Chondrocyte (in vitro differentiated cells): Measurements from ENCODE around the gene ADGRA1. TPM values are rescaled to one million over a fixed set of nuclear protein-coding genes. Genes with fewer than 3 reads are reported as not detected.
"Not testable (repeated sequence)": the region's sequence is repeated elsewhere in the genome, so short reads cannot be mapped to it uniquely, and the experiment has no call there.

Experiments used
- DNase-seq: peaks from one replicate; pipeline ENCODE4 v3.0.0; 2021; ENCODE audit warnings: mixed read lengths, low spot score
- H3K27ac Mint-ChIP-seq: one replicate; pipeline ENCODE4 v1.8.0; 2021; ENCODE audit warnings: mild to moderate bottlenecking, moderate library complexity, mixed read lengths; ENCODE audit not compliant: unreplicated experiment
- H3K27me3 Mint-ChIP-seq: 2 replicates; pipeline ENCODE4 v1.8.0; 2021; ENCODE audit warnings: low read depth, mixed read lengths
- H3K36me3 Mint-ChIP-seq: 2 replicates; pipeline ENCODE4 v1.8.0; 2021; ENCODE audit warnings: low read depth, mixed read lengths
- H3K4me1 Mint-ChIP-seq: 2 replicates; pipeline ENCODE4 v1.8.0; 2021; ENCODE audit warnings: low read depth, mild to moderate bottlenecking, mixed read lengths
- H3K4me3 Mint-ChIP-seq: one replicate; pipeline ENCODE4 v1.8.0; 2021; ENCODE audit warnings: mild to moderate bottlenecking, moderate library complexity, mixed read lengths; ENCODE audit not compliant: unreplicated experiment
- H3K9me3 Mint-ChIP-seq: 2 replicates; pipeline ENCODE4 v1.8.0; 2021; ENCODE audit warnings: low read depth, mixed read lengths
- total RNA-seq: library from RNA; stranded (reverse); gene quantifications from 3 replicates; pipeline ENCODE4 v1.2.1, GENCODE V29; 2021
- TF ChIP-seq, protein P1 (sequence below): fragments of 200-600 bp; sonication (generic); IDR thresholded peaks from 2 replicates; pipeline ENCODE4 v1.5.0; 2021; ENCODE audit warnings: antibody characterized with exemption, mild to moderate bottlenecking, moderate library complexity

ADGRA1 gene
- total RNA-seq, 1 donor from 2014 or later: not detected

DNA sequence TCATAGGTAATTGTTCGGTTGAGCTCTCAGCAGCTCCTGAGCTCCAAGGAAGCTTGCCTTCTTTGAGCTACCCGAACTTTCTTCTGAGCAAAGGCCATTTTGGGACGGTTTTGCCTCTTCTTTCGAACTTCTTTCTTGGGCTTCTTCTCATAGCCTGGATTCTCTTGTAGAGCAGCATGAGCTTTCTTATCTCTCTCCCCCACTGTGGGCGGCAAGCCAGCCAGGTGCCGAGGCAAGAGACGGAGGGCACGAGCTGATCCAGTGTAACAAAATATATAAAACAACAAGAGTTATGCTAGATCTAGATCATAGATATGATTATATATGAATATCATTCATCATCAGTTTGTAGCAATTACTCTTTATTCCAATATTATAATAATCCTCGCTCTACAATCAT lies 55.8 kb downstream of the ADGRA1 start:
- H3K27ac Mint-ChIP-seq: no peak overlapping the region
- DNase-seq: peak; percentile 21
- H3K36me3 Mint-ChIP-seq: peaks cover 5% of the 10 kb centered on the region
- H3K4me1 Mint-ChIP-seq: peaks cover 14% of the 10 kb centered on the region
- H3K27me3 Mint-ChIP-seq: peaks cover 15% of the 10 kb centered on the region
- no peak overlapping the region for H3K4me3 Mint-ChIP-seq
- peaks cover 13% of the 10 kb centered on the region for H3K9me3 Mint-ChIP-seq
- TF ChIP-seq, protein P1, sequence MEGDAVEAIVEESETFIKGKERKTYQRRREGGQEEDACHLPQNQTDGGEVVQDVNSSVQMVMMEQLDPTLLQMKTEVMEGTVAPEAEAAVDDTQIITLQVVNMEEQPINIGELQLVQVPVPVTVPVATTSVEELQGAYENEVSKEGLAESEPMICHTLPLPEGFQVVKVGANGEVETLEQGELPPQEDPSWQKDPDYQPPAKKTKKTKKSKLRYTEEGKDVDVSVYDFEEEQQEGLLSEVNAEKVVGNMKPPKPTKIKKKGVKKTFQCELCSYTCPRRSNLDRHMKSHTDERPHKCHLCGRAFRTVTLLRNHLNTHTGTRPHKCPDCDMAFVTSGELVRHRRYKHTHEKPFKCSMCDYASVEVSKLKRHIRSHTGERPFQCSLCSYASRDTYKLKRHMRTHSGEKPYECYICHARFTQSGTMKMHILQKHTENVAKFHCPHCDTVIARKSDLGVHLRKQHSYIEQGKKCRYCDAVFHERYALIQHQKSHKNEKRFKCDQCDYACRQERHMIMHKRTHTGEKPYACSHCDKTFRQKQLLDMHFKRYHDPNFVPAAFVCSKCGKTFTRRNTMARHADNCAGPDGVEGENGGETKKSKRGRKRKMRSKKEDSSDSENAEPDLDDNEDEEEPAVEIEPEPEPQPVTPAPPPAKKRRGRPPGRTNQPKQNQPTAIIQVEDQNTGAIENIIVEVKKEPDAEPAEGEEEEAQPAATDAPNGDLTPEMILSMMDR: no peak

DNA sequence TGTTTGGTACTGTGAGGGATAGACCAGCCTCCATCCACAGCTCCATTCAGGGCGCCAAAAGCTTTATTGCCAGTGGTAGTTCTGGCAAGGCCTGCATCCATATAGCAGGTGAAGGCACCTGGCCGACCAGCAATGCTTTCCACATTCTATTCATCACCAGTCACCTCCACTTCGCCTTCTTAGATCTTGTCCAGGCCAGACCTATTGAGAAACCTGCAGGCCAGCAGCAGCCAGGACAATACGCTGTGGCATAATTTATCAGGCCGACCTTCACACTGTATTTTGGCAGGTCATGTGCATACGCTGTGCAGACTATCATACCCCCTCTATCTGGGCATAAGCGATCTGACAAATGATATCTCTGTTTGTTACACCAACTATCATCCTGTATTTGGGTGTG lies 57.0 kb downstream of the ADGRA1 start:
- peaks cover 28% of the 10 kb centered on the region for H3K27me3 Mint-ChIP-seq
- peaks cover 14% of the 10 kb centered on the region for H3K4me1 Mint-ChIP-seq
- H3K36me3 Mint-ChIP-seq: peaks cover 5% of the 10 kb centered on the region
- TF ChIP-seq, protein P1: no peak
- H3K9me3 Mint-ChIP-seq: peaks cover 13% of the 10 kb centered on the region
- no peak overlapping the region for H3K4me3 Mint-ChIP-seq
- peak; percentile 7 for DNase-seq
- H3K27ac Mint-ChIP-seq: no peak overlapping the region

DNA sequence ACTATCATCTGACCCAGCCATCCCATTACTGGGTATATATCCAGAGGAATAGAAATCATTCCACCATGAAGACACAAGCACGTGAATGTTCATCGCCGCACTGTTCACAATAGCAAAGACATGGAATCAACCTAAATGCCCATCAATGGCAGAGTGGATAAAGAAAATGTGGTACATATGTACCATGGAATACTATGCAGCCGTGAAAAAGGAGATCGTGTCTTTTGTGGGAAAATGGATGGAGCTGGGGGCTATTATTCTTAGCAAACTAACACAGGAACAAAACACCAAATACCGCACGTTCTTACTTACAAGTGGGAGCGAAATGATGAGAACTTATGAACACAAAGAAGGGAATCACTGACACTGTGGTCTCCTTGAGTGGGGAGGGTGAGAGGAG lies 62.5 kb downstream of the ADGRA1 start:
- peaks cover 13% of the 10 kb centered on the region for H3K9me3 Mint-ChIP-seq
- no peak overlapping the region for H3K4me3 Mint-ChIP-seq
- H3K27ac Mint-ChIP-seq: no peak overlapping the region
- peaks cover 66% of the 10 kb centered on the region for H3K27me3 Mint-ChIP-seq
- DNase-seq: no peak
- H3K4me1 Mint-ChIP-seq: peaks cover 7% of the 10 kb centered on the region
- TF ChIP-seq, protein P1: no peak
- H3K36me3 Mint-ChIP-seq: peaks cover 5% of the 10 kb centered on the region

DNA sequence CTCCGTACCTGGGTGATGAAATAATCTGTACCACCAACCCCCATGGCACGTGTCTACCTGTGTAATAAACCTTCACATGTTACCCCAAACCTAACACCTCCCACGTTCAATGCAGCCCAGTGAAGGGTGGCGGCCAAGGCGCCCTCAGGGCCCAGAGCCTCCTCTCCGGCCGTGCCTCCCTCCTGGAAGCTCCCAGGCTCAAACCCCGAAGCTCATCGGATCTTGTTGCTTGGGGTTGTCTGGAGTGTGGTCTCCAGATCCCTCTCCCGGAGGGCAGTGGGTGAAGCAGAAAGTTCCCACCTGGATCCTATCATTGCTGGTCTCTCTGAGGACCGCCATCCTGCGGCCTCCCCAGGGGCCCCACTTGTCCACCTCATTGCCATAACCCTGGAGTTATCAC lies 62.9 kb downstream of the ADGRA1 start:
- peaks cover 68% of the 10 kb centered on the region for H3K27me3 Mint-ChIP-seq
- no peak overlapping the region for H3K27ac Mint-ChIP-seq
- H3K36me3 Mint-ChIP-seq: peaks cover 5% of the 10 kb centered on the region
- peaks cover 7% of the 10 kb centered on the region for H3K4me1 Mint-ChIP-seq
- H3K4me3 Mint-ChIP-seq: no peak overlapping the region
- TF ChIP-seq, protein P1: no peak
- DNase-seq: peak; percentile 36
- peaks cover 13% of the 10 kb centered on the region for H3K9me3 Mint-ChIP-seq

DNA sequence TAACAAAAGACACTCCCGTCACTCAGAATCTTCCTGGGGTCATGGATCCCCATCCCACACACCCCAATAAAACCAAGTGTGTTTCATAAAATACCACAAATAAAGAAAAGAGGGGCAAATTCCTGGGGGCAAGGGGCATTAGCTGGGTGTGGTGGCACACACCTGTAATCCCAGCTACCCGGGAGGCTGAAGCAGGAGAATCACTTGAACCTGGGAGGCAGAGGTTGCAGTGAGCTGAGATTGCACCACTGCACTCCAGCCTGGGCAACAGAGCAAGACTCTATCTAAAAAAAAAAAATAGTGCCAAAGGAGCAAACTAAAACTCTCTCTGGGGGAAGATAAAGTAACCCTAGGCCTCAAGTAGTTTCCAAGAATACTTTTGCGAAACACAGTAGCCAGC lies 63.3 kb downstream of the ADGRA1 start:
- Mint-ChIP-seq H3K9me3 (peaks cover 13% of the 10 kb centered on the region), H3K27me3 (peaks cover 68% of the 10 kb centered on the region)
- not testable (repeated sequence) for H3K36me3 Mint-ChIP-seq, H3K27ac Mint-ChIP-seq, DNase-seq, H3K4me3 Mint-ChIP-seq, H3K4me1 Mint-ChIP-seq

DNA sequence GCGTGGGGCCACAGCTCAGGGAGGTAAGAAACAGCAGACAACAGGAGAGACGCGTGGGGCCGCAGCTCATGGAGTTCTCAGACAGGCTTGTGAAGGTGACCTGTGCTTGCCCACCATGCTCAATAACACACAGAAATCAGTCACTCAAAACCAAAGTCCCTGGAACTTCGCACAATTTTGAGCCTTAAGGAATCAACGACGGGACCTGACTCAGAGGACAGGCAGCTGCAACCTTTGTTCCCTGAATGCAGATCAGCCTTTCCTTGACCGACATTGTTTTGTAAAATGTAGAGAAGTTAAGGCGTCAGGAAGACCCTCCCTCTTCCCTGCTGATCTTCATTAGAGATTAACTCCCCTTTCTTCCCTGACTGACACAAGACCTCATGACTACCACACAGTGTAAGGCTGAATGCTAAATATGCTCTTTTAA lies 63.8 kb downstream of the ADGRA1 start:
- Mint-ChIP-seq H3K27me3 (peaks cover 68% of the 10 kb centered on the region), H3K4me3 (no peak overlapping the region), H3K36me3 (peaks cover 5% of the 10 kb centered on the region), H3K9me3 (peaks cover 10% of the 10 kb centered on the region), H3K4me1 (peaks cover 2% of the 10 kb centered on the region), H3K27ac (no peak overlapping the region)
- no peak for DNase-seq
- TF ChIP-seq, protein P1: no peak
